SK-N-SH (cell line): ENCODE measurements around the gene ITSN1. TPM values are rescaled to one million over a fixed set of nuclear protein-coding genes. Genes with fewer than 3 reads are reported as not detected.

Experiments
- CTCF ChIA-PET: fragments of 300-600, 350-600 bp; formaldehyde crosslinking; extraction: SDS; loops from one replicate; lab custom pipeline; 2021; lab: Yijun Ruan, JAX
- POLR2A ChIA-PET: fragments of 350-600 bp; sonication (Branson Sonifier 250); formaldehyde crosslinking; extraction: SDS; loops from one replicate; lab custom pipeline; 2020; ENCODE audit warnings: antibody characterized with exemption, inconsistent platforms; lab: Yijun Ruan, JAX
- DNase-seq: peaks from one replicate; pipeline ENCODE4 v3.0.0; 2012
- H2AFZ ChIP-seq: fragments of 200-600 bp; sonication (generic); 2 replicates; pipeline ENCODE4 v1.8.1; 2016; ENCODE audit warnings: antibody characterized with exemption, mild to moderate bottlenecking, low read depth
- H3F3A ChIP-seq: fragments of 200-600 bp; sonication (generic); replicated peaks from 2 replicates; pipeline ENCODE3; 2016; ENCODE audit warnings: antibody characterized with exemption, mild to moderate bottlenecking; ENCODE audit not compliant: insufficient read depth
- H3K27ac ChIP-seq, 2 experiments: fragments of 200-500 bp in 1 of 2; fragments of 200-600 bp in 1 of 2; sonication (Bioruptor generic) in 1 of 2; sonication (generic), shearing (Covaris generic) in 1 of 2; 2 replicates each; pipeline versions ENCODE4 v1.5.1 to v1.6.1; 2014 to 2016; ENCODE audit warnings: low read depth in 2 of 2, inconsistent platforms in 1 of 2, low read length in 1 of 2, mild to moderate bottlenecking in 1 of 2, mixed read lengths in 1 of 2
- H3K27me3 ChIP-seq: fragments of 200-600 bp; sonication (generic), shearing (Covaris generic); 2 replicates; pipeline ENCODE4 v1.6.1; 2016; ENCODE audit warnings: mixed run types; ENCODE audit not compliant: insufficient read depth
- H3K36me3 ChIP-seq, 2 experiments: fragments of 200-500 bp in 1 of 2; fragments of 200-600 bp in 1 of 2; sonication (Bioruptor generic) in 1 of 2; sonication (generic) in 1 of 2; replicated peaks in 1 of 2; 2 replicates each; pipeline versions ENCODE3 to v1.5.1; 2014 to 2016; ENCODE audit warnings: low read length in 1 of 2, mild to moderate bottlenecking in 1 of 2; ENCODE audit not compliant: insufficient read depth in 2 of 2, control insufficient read depth in 1 of 2
- H3K4me1 ChIP-seq, 2 experiments: fragments of 200-500 bp in 1 of 2; fragments of 200-600 bp in 1 of 2; sonication (Bioruptor generic) in 1 of 2; sonication (generic), shearing (Covaris generic) in 1 of 2; 2 replicates each; pipeline versions ENCODE4 v1.5.1 to v1.6.1; 2014 to 2016; ENCODE audit warnings: low read depth in 1 of 2, low read length in 1 of 2, mixed run types in 1 of 2; ENCODE audit not compliant: insufficient read depth in 2 of 2, control insufficient read depth in 1 of 2
- H3K4me2 ChIP-seq: fragments of 200-600 bp; sonication (generic), shearing (Covaris generic); 2 replicates; pipeline ENCODE4 v1.6.1; 2017; ENCODE audit warnings: mixed run types
- H3K4me3 ChIP-seq, 2 experiments: fragments of 200-500 bp in 1 of 2; fragments of 200-600 bp in 1 of 2; sonication (Bioruptor generic) in 1 of 2; sonication (generic), shearing (Covaris generic) in 1 of 2; 2 replicates each; pipeline versions ENCODE4 v1.5.1 to v1.8.1; 2014 to 2016; ENCODE audit warnings: low read depth in 2 of 2, inconsistent platforms in 1 of 2, low read length in 1 of 2, mild to moderate bottlenecking in 1 of 2, mixed read lengths in 1 of 2, moderate library complexity in 1 of 2
- H3K79me2 ChIP-seq: fragments of 200-600 bp; sonication (generic); 2 replicates; pipeline ENCODE4 v1.8.1; 2017; ENCODE audit warnings: mild to moderate bottlenecking; ENCODE audit not compliant: insufficient read depth
- H3K9ac ChIP-seq: fragments of 200-600 bp; sonication (generic); 2 replicates; pipeline ENCODE4 v1.6.1; 2017; ENCODE audit warnings: mixed run types
- H3K9me2 ChIP-seq: fragments of 200-600 bp; sonication (generic); 2 replicates; pipeline ENCODE4 v1.6.1; 2017; ENCODE audit warnings: mixed run types
- H3K9me3 ChIP-seq: fragments of 200-600 bp; sonication (generic); 2 replicates; pipeline ENCODE4 v1.6.1; 2017; ENCODE audit warnings: mixed run types, mild to moderate bottlenecking, moderate library complexity
- H4K20me1 ChIP-seq: fragments of 200-600 bp; sonication (generic); 2 replicates; pipeline ENCODE4 v1.6.1; 2017; ENCODE audit warnings: mild to moderate bottlenecking, mixed run types; ENCODE audit not compliant: insufficient read depth
- CHD2 ChIP-seq: fragments of 150-350 bp; IDR thresholded peaks from 2 replicates; pipeline ENCODE4 v1.6.1; 2018; ENCODE audit warnings: low read length; ENCODE audit not compliant: partially characterized antibody
- FOSL2 ChIP-seq: IDR thresholded peaks from 2 replicates; pipeline ENCODE4 v1.4.0; 2012; ENCODE audit warnings: low read depth, mild to moderate bottlenecking, moderate library complexity, borderline replicate concordance
- GABPA ChIP-seq: IDR thresholded peaks from 2 replicates; pipeline ENCODE4 v1.4.0; 2012; ENCODE audit warnings: low read depth, mild to moderate bottlenecking
- GATA2 ChIP-seq: sonication (generic); formaldehyde crosslinking; IDR thresholded peaks from 2 replicates; pipeline ENCODE4 v1.5.0; 2020; ENCODE audit warnings: mild to moderate bottlenecking, missing genetic modification reagents
- MXI1 ChIP-seq: IDR thresholded peaks from 2 replicates; pipeline ENCODE4 v1.6.1; 2012; ENCODE audit warnings: mild to moderate bottlenecking, low read depth, low read length, improper control_type of control experiment
- POLR2AphosphoS5 ChIP-seq: IDR thresholded peaks from 2 replicates; pipeline ENCODE4 v1.6.1; 2012; ENCODE audit warnings: low read depth, low read length
- RXRA ChIP-seq: IDR thresholded peaks from 2 replicates; pipeline ENCODE4 v1.4.0; 2012; ENCODE audit warnings: low read depth, mild to moderate bottlenecking, borderline replicate concordance
- SIN3A ChIP-seq: IDR thresholded peaks from 2 replicates; pipeline ENCODE4 v1.6.1; 2012; ENCODE audit warnings: low read depth, mild to moderate bottlenecking, low read length, moderate library complexity, borderline replicate concordance
- TAF1 ChIP-seq: IDR thresholded peaks from 2 replicates; pipeline ENCODE4 v1.6.1; 2012; ENCODE audit warnings: low read depth, mild to moderate bottlenecking, low read length, moderate library complexity, borderline replicate concordance
- WGBS: methylation state at CpG from one replicate; pipeline ENCODE4 v1.1.6; 2017; ENCODE audit warnings: low lambda C conversion rate; 5-methylcytosine and 5-hydroxymethylcytosine counted together
- polyA plus RNA-seq, 3 experiments: library from polyadenylated mRNA; depleted of rRNA; stranded (reverse); fragments of >200 nt; gene quantifications; 2 replicates each; pipeline ENCODE4 v1.2.3, GENCODE V29; 2012
- TF ChIP-seq, protein P1 (sequence below): IDR thresholded peaks from 2 replicates; pipeline ENCODE4 v1.4.0; 2012; ENCODE audit warnings: low read depth, borderline replicate concordance
- TF ChIP-seq, protein P2 (sequence below): IDR thresholded peaks from 2 replicates; pipeline ENCODE4 v1.6.1; 2012; ENCODE audit warnings: mild to moderate bottlenecking, low read depth, low read length, moderate library complexity

Gene ITSN1
- polyA plus RNA-seq, 1 of the 3 experiments (the other 2 are of a cell fraction) = 27.8 TPM

DNA sequence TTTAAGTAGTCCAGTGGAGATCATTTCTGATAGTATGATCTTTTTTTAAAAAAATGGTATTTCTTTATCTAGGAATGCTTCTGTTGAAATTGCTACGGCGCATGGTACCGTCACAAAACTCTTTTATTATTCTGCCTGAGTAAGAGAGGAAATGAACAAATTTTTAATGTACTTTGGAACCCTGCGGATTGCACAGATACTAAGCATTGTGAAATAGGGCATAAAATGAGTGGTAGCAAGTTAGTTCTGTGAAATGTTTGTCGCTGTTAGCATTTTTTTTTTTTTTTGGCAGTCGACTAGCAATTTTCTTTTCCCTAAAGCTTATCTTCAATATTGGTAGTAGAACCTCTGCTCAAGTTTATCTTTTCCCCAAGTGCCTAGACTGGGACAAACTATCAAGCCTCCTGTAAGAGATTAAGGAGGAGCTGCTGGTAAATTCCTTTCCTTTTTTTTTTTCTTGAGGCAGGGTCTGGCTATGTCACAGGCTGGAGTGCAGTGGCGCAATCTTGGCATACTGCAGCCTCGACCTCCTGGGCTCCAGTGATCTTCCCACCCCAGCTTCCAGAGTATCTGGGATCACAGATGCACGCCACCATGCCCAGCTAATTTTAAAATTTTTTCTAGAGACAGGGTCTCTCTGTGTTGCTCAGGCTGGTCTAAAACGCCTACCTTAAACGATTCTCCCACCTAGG is 2.2 kb downstream of the ITSN1 start:
- Histone ChIP-seq H3K9me2 (no peaks in the 10 kb centered on the region), H3K27me3 (no peaks in the 10 kb centered on the region), H2AFZ (no peak overlapping the region), H3K27ac (peak overlapping the region; percentile 61 to 74; a peak in 2 of 4 replicates), H3K4me2 (peak overlapping the region; percentile 79), H3K4me1 (peaks cover 13 to 15% of the 10 kb centered on the region in 2 experiments), H4K20me1 (peaks cover 28% of the 10 kb centered on the region), H3K4me3 (peak overlapping the region; percentile 73 to 92; a peak in 3 of 4 replicates), H3K9me3 (no peaks in the 10 kb centered on the region), H3K36me3 (peaks cover 0 to 5% of the 10 kb centered on the region in 2 experiments), H3K9ac (peak overlapping the region; percentile 68; the same call in 1 of the 2 replicates), H3F3A (no peaks in the 10 kb centered on the region), H3K79me2 (peaks cover 85% of the 10 kb centered on the region)
- ChIA-PET POLR2A (no interaction called here), CTCF (interaction anchor here (0.7 to 1.0 kb wide), 4 partner anchors 31 to 280 kb away, joined by 3 to 4 read pairs (median 4); no protein-coding TSS in a partner anchor)
- 75% methylated on average over 11 of the region's 11 CpGs for WGBS
- TF ChIP-seq RXRA = no peak
- no peak for TF ChIP-seq TAF1
- TF ChIP-seq FOSL2 = no peak
- TF ChIP-seq GATA2 (CRISPR knock-in tag) = no peak
- TF ChIP-seq CHD2 = no peak
- no peak for TF ChIP-seq SIN3A
- TF ChIP-seq, protein P1, sequence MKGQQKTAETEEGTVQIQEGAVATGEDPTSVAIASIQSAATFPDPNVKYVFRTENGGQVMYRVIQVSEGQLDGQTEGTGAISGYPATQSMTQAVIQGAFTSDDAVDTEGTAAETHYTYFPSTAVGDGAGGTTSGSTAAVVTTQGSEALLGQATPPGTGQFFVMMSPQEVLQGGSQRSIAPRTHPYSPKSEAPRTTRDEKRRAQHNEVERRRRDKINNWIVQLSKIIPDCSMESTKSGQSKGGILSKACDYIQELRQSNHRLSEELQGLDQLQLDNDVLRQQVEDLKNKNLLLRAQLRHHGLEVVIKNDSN = no peak
- no peak for TF ChIP-seq MXI1
- no peak for TF ChIP-seq GABPA
- TF ChIP-seq, protein P2, sequence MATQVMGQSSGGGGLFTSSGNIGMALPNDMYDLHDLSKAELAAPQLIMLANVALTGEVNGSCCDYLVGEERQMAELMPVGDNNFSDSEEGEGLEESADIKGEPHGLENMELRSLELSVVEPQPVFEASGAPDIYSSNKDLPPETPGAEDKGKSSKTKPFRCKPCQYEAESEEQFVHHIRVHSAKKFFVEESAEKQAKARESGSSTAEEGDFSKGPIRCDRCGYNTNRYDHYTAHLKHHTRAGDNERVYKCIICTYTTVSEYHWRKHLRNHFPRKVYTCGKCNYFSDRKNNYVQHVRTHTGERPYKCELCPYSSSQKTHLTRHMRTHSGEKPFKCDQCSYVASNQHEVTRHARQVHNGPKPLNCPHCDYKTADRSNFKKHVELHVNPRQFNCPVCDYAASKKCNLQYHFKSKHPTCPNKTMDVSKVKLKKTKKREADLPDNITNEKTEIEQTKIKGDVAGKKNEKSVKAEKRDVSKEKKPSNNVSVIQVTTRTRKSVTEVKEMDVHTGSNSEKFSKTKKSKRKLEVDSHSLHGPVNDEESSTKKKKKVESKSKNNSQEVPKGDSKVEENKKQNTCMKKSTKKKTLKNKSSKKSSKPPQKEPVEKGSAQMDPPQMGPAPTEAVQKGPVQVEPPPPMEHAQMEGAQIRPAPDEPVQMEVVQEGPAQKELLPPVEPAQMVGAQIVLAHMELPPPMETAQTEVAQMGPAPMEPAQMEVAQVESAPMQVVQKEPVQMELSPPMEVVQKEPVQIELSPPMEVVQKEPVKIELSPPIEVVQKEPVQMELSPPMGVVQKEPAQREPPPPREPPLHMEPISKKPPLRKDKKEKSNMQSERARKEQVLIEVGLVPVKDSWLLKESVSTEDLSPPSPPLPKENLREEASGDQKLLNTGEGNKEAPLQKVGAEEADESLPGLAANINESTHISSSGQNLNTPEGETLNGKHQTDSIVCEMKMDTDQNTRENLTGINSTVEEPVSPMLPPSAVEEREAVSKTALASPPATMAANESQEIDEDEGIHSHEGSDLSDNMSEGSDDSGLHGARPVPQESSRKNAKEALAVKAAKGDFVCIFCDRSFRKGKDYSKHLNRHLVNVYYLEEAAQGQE = no peak
- DNase-seq = no peak

DNA sequence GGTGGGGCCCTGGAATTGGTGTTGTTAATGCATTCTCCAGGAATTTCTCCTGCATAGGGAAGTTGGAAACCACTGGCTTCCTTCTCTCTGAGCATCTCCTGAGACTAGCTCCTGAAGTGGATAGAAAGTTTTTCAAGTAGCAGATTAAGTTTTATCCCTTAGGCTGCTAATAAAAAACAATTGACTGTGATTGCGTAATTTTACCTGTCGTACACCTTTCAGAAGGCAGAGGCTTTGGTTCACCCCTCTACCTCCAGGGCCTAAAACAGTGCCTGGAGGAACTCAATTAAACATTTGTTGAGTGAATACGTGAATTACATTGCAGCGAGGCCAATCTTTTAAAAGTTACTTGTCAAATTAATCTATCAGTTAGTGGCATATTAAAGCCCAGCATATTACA is 3.4 kb downstream of the ITSN1 start:
- Histone ChIP-seq H3F3A (no peaks in the 10 kb centered on the region), H4K20me1 (peaks cover 36% of the 10 kb centered on the region), H3K27ac (no peak overlapping the region), H3K27me3 (no peaks in the 10 kb centered on the region), H3K9me2 (no peaks in the 10 kb centered on the region), H3K9ac (no peak overlapping the region), H3K4me3 (no peak overlapping the region), H3K79me2 (peaks cover 85% of the 10 kb centered on the region), H3K9me3 (no peaks in the 10 kb centered on the region), H3K36me3 (peaks cover 0 to 4% of the 10 kb centered on the region in 2 experiments), H2AFZ (no peak overlapping the region), H3K4me1 (peaks cover 8 to 11% of the 10 kb centered on the region in 2 experiments; a peak in 3 of 4 replicates), H3K4me2 (no peak overlapping the region)
- no peak for DNase-seq
- TF ChIP-seq POLR2AphosphoS5 = no peak
- WGBS = 96% methylated on average over 4 of the region's 4 CpGs
- CTCF ChIA-PET = interaction anchor here (0.9 to 1.0 kb wide), 2 partner anchors 278 to 874 kb away, joined by 4 read pairs; partner anchors contain the start of gene PAXBP1
- POLR2A ChIA-PET = interaction anchor here (0.6 kb wide), 1 partner anchor 80 kb away, joined by 3 read pairs; no protein-coding TSS in a partner anchor
